IPS-18c (cell line): Measurements from ENCODE around the gene SMO.
"Not testable (repeated sequence)": the region's sequence is repeated elsewhere in the genome, so short reads cannot be mapped to it uniquely, and the experiment has no call there.

Experiments used
- H3K4me3 ChIP-seq: 2 replicates; pipeline ENCODE4 v1.7.0; 2013; ENCODE audit warnings: low read depth, mild to moderate bottlenecking, low read length, moderate library complexity; ENCODE audit not compliant: insufficient read depth
- H3K9me3 ChIP-seq: one replicate; pipeline ENCODE4 v1.6.1; 2013; ENCODE audit warnings: mild to moderate bottlenecking, low read length, moderate library complexity; ENCODE audit not compliant: control insufficient read depth, insufficient read depth

Gene SMO

DNA sequence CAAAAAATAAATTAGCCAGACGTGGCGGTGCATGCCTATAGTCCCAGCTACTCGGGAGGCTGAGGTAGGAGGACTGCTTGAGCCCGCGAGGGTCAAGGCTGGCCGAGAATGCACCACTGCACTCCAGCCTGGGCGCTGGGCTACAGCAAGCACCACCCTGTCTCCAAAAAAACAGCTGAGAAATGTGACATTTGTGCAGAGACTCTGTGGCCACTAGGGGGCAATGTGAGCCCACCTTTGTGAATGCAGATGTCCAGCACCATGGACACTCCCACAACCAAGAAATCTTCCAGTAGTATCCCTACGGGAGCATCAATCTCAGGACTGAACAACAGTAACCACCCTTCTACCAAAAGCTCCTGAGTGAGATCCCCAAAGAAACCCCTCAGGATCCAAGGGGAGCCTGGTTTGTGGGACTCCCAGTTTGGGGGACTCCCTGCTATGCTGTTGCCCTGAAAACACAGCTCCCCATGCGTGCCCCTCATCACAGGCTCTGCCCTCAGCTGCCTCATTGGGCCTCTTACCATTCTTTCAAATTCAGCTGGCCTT is 30.2 kb downstream of the SMO start:
- peaks cover 2% of the 10 kb centered on the region for H3K9me3 ChIP-seq
- H3K4me3 ChIP-seq = no peak overlapping the region

DNA sequence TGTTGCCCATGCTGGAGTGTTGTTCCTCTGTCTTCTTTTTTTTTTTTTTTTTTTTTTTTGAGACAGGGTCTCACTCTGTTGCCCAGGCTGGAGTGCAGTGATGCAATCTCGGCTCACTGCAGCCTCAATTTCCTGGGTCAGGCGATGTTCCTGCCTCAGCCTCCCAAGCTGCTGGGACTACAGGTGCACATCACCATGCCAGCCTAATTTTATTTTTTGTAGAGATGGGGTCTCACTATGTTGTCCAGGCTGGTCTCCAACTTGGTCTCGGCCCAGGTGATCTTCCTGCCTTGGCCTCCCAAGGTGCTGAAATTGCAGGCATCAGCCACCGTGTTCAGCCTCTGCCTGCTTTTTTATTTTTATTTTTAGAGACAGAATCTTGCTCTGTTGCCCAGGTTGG is 30.7 kb downstream of the SMO start:
- not testable (repeated sequence) for H3K9me3 ChIP-seq, H3K4me3 ChIP-seq

- Histone ChIP-seq H3K4me3 (no peak overlapping the region), H3K9me3 (no peaks in the 10 kb centered on the region)
Measured at GRCh38 chr7:129222064-129222463, 33.6 kb downstream of the SMO start.

GRCh38 chr7:129224251-129225205 is 36.1 kb downstream of the SMO start, which contains the start of gene AHCYL2:
Gene AHCYL2, plus strand, starts transcription at chr7:129225030.
- H3K9me3 ChIP-seq = no peaks in the 10 kb centered on the region
- H3K4me3 ChIP-seq = peak within 1 kb of the TSS; percentile 90

DNA sequence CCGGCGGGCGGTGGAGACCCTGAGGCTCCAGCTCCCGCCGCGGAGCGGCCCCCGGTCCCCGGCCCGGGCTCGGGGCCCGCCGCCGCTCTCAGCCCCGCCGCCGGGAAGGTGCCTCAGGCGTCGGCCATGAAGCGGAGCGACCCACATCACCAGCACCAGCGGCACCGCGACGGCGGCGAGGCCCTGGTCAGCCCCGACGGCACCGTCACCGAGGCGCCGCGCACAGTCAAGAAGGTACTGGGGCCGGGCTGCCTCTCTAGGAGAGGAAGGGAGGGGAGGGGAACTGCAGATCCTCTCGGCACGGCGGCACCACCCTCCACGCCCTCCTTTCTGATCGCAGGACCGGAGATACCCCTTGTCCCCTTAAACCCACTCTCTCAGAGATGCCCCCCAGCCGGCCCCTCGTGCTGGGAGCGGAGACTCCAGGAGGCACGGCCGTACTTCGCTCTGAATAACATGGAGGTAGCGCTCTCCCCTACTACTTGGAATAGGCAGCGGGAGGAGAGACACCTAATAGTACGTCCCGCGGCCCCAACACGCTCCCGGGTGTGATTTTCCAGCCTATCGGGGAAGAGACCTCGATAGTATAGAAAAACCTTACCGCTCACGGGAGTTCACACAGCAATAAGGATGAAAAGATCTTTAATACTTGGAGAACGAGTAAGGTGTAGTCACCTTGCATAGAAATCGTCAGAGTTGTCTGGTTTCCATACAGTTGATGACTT is 36.9 kb downstream of the SMO start:
- no peaks in the 10 kb centered on the region for H3K9me3 ChIP-seq
- H3K4me3 ChIP-seq = peak overlapping the region; percentile 90

DNA sequence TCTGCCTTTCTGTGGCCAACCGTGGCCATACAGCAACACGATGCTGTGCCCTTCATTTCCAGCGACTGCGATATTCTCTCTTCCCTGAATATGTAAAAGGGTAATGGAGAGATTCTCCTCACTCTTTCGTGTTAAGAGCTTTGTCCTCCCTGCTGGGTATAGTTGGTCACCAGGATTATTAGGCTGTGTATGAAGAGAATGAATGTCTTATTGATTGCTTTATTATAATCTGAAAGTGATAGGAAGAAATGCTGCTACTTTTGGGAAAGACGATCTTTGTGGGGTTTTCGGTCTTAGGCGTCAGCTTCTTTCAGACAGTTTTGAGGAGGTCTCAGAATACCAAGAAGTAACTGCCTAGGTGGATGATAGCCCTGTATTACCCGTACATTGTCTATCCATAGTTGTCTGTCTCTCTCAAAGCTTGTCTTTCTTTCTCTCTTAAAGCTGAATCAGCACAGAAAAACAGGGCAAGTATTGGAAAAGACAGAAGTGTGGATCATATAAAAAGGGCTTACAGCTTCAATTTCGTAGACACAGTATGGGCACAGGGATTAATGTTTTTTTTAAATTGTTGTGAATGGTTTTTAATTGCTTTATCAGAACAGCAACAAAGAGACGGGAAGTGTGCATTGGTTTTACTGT is 37.6 kb downstream of the SMO start:
- Histone ChIP-seq H3K9me3 (no peaks in the 10 kb centered on the region), H3K4me3 (peak overlapping the region; percentile 90)

DNA sequence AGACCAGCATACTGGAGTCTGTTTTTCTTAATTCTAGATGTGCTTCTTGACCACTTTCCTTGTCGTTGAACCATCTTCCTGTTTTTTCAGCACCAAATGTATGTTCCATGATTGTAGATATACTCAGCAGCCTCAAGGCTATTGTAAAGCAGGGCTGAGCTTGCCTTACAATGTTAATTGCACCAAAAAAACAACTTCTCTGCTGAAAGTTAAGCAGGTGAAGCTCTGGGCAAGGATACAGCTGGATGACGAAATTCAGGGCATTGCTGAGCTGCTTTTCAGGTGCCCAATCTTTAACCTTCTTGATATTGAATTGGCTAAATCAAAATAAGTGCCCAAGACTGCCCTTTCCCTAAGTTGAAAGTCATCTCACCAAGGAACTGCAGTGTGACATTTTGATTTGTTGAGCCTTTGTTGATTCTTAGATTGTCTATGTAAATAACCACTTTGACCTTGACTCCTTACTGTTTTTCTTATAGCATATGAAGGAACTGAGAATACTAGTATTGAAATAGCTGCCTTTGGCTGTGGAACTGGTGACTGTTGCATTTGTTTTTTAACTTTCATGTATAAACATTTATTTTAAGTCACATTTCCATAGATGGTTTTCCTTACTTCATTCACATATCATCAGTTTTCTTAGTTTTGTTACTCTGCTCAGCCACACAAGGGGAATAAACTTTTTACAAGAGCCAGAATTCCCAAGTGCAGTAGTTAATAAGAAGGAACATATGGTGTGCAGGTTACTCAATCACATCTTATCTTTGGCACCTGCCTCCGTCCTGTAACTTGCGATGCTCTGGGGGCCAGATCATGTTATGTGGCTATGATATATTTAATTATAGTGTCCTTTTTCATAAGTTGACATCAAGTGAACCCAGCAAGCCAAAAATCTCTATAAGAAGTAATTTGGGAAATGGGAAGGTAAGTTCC is 39.5 kb downstream of the SMO start:
- Histone ChIP-seq H3K4me3 (no peak overlapping the region), H3K9me3 (no peaks in the 10 kb centered on the region)

DNA sequence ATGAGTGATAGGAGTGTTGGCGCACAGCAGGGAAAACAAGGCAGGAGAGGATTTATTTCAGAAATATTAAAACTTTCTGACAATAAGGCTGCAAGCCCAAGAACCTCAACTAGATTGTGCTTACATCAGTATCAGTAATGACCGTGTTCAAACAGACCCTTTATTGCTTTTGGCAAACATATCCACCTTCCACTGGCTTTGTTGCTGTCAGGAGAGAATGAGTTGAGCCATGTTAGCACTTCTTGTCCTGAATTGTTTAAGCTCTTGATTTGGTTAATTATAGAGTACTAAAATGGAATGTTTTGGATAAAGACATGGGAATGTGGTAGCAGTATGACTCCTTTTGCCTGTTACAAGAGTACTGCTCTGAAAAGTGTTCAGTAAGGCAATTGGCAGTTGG is 40.2 kb downstream of the SMO start:
- H3K4me3 ChIP-seq = no peak overlapping the region
- H3K9me3 ChIP-seq = no peaks in the 10 kb centered on the region

GRCh38 chr7:129231666-129232065 is 43.2 kb downstream of the SMO start:
- H3K9me3 ChIP-seq = no peaks in the 10 kb centered on the region
- H3K4me3 ChIP-seq = no peak overlapping the region

GRCh38 chr7:129238546-129238945 is 50.1 kb downstream of the SMO start:
- no peaks in the 10 kb centered on the region for H3K9me3 ChIP-seq

GRCh38 chr7:129240119-129240820 is 51.8 kb downstream of the SMO start:
- Histone ChIP-seq H3K4me3 (no peak overlapping the region), H3K9me3 (no peaks in the 10 kb centered on the region)

More at GRCh38 chr7:129238546-129238945, 50.1 kb downstream of the SMO start:
- H3K4me3 ChIP-seq = no peak overlapping the region

DNA sequence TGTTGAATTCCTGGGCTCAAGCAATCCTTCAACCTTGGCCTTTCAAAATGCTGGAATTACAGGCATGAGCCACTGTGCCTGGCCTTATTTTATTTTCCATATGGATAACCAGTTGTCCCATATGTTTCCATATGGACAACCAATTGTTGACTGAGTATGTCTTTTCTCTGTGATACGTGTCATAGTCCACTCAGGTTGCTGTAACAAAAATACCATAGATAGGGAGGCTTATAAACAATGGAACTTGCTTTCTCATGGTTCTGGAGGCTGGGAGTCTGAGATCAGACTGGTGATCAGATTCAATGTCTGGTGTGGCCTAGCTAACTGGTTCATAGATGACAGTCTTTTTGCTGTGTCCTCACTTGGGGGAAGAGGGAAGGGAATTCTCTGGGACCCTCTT is 55.8 kb downstream of the SMO start:
- Histone ChIP-seq H3K9me3 (no peaks in the 10 kb centered on the region), H3K4me3 (no peak overlapping the region)

GRCh38 chr7:129245533-129245932 is 57.1 kb downstream of the SMO start:
- no peaks in the 10 kb centered on the region for H3K9me3 ChIP-seq
- no peak overlapping the region for H3K4me3 ChIP-seq

DNA sequence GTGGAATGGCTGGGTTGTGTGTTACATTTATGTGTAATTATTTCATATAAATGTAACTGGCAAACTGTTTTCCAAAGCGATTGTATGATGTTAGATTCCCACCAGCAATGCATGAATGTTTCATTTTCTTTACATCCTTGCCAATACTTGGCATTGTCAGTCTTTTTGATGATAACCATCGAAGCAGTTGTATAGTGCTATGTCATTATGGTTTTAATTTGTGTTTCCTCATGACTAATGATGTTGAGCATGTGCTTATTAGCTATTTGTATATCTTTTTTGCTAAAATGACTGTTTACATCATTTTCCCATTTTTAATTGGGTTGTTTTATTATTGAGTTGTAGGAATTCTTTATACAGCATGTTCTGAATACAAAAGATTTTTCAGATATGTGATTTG is 58.7 kb downstream of the SMO start:
- no peak overlapping the region for H3K4me3 ChIP-seq
- no peaks in the 10 kb centered on the region for H3K9me3 ChIP-seq

- Histone ChIP-seq H3K9me3 (no peaks in the 10 kb centered on the region), H3K4me3 (no peak overlapping the region)
Measured at GRCh38 chr7:129252128-129252527, 63.7 kb downstream of the SMO start.

GRCh38 chr7:129252603-129253002 is 64.2 kb downstream of the SMO start:
- not testable (repeated sequence) for H3K4me3 ChIP-seq, H3K9me3 ChIP-seq
